ENCODE data around the gene MSLN. TPM values are rescaled to one million over a fixed set of nuclear protein-coding genes. Genes with fewer than 3 reads are reported as not detected.

MSLN gene
- polyA plus RNA-seq, 1 donor (not counting 4 experiments of a cell fraction or from before 2014, with no cell fraction given): 8.5 TPM

GRCh38 chr16:814974-815373 is 54.4 kb downstream of the MSLN start:
- no peak overlapping the region for H3K27ac ChIP-seq (ENCODE audit: control insufficient read depth, insufficient read depth, low read length)
- no peak for TF ChIP-seq CTCF (optimal IDR thresholded peaks at IDR 0.05 in 1 of 3, IDR thresholded peaks at IDR 0.05 in 1 of 3, conservative IDR thresholded peaks at IDR 0.05 in 1 of 3; ENCODE audit: extremely low read depth in 1 of 3, insufficient read depth in 2 of 3, low read length in 3 of 3)
- TF ChIP-seq EZH2 (IDR thresholded peaks at IDR 0.05; ENCODE audit: low read length): no peak
- H2AFZ ChIP-seq (ENCODE audit: control insufficient read depth, low read length): no peak overlapping the region
- H3K27me3 ChIP-seq (ENCODE audit: control insufficient read depth, extremely low read depth, insufficient read depth, low read length): peaks cover 37% of the 10 kb centered on the region
- H3K9me1 ChIP-seq (ENCODE audit: control insufficient read depth, extremely low read depth, insufficient read depth, low read length): no peaks in the 10 kb centered on the region
- H3K4me3 ChIP-seq (ENCODE audit: control insufficient read depth in 2 of 3, extremely low read depth in 1 of 3, insufficient read depth in 2 of 3, low read depth in 1 of 3, low read length in 3 of 3): no peak overlapping the region
- no peak for FAIRE-seq
- no peaks in the 10 kb centered on the region for H3K36me3 ChIP-seq (ENCODE audit: control insufficient read depth in 2 of 2, extremely low read depth in 1 of 2, insufficient read depth in 2 of 2, low read length in 2 of 2)
- no peaks in the 10 kb centered on the region for H3K4me1 ChIP-seq (ENCODE audit: control insufficient read depth, extremely low read depth, insufficient read depth, low read length)
- no peaks in the 10 kb centered on the region for H3K79me2 ChIP-seq (ENCODE audit: control insufficient read depth, insufficient read depth, low read length)
- H3K4me2 ChIP-seq (ENCODE audit: control insufficient read depth, extremely low read depth, insufficient read depth, low read depth, low read length): no peak overlapping the region
- no peaks in the 10 kb centered on the region for H3K9me3 ChIP-seq (ENCODE audit: control insufficient read depth, low read depth, low read length)
- dilution Hi-C loops (cut with MboI; ENCODE audit: extremely low pct_ligation_motif_present, low sequenced_read_pairs): no loop called here
- DNase-seq (ENCODE audit: low read depth, low spot score): no peak
- no peak overlapping the region for H3K9ac ChIP-seq (ENCODE audit: control insufficient read depth, extremely low read depth, insufficient read depth, low read length)
- no peaks in the 10 kb centered on the region for H4K20me1 ChIP-seq (ENCODE audit: control insufficient read depth, extremely low read depth, insufficient read depth, low read length)

- H3K36me3 ChIP-seq (ENCODE audit: control insufficient read depth in 2 of 2, extremely low read depth in 1 of 2, insufficient read depth in 2 of 2, low read length in 2 of 2): no peaks in the 10 kb centered on the region
- H3K9me3 ChIP-seq (ENCODE audit: control insufficient read depth, low read depth, low read length): no peaks in the 10 kb centered on the region
- no peak overlapping the region for H3K4me3 ChIP-seq (ENCODE audit: control insufficient read depth in 2 of 3, extremely low read depth in 1 of 3, insufficient read depth in 2 of 3, low read depth in 1 of 3, low read length in 3 of 3)
- H3K4me2 ChIP-seq (ENCODE audit: control insufficient read depth, extremely low read depth, insufficient read depth, low read depth, low read length): no peak overlapping the region
- no peaks in the 10 kb centered on the region for H3K9me1 ChIP-seq (ENCODE audit: control insufficient read depth, extremely low read depth, insufficient read depth, low read length)
- no peak overlapping the region for H3K9ac ChIP-seq (ENCODE audit: control insufficient read depth, extremely low read depth, insufficient read depth, low read length)
- dilution Hi-C loops (cut with MboI; ENCODE audit: extremely low pct_ligation_motif_present, low sequenced_read_pairs): no loop called here
- no peak overlapping the region for H2AFZ ChIP-seq (ENCODE audit: control insufficient read depth, low read length)
- no peak overlapping the region for H3K27ac ChIP-seq (ENCODE audit: control insufficient read depth, insufficient read depth, low read length)
- TF ChIP-seq CTCF (optimal IDR thresholded peaks at IDR 0.05 in 1 of 3, IDR thresholded peaks at IDR 0.05 in 1 of 3, conservative IDR thresholded peaks at IDR 0.05 in 1 of 3; ENCODE audit: extremely low read depth in 1 of 3, insufficient read depth in 2 of 3, low read length in 3 of 3): no peak
- no peak for TF ChIP-seq EZH2 (IDR thresholded peaks at IDR 0.05; ENCODE audit: low read length)
- no peaks in the 10 kb centered on the region for H3K79me2 ChIP-seq (ENCODE audit: control insufficient read depth, insufficient read depth, low read length)
- H3K27me3 ChIP-seq (ENCODE audit: control insufficient read depth, extremely low read depth, insufficient read depth, low read length): peaks cover 37% of the 10 kb centered on the region
- FAIRE-seq: no peak
- H4K20me1 ChIP-seq (ENCODE audit: control insufficient read depth, extremely low read depth, insufficient read depth, low read length): no peaks in the 10 kb centered on the region
- no peaks in the 10 kb centered on the region for H3K4me1 ChIP-seq (ENCODE audit: control insufficient read depth, extremely low read depth, insufficient read depth, low read length)
- DNase-seq (ENCODE audit: low read depth, low spot score): no peak
Observed at GRCh38 chr16:815861-816260, 55.3 kb downstream of the MSLN start.
